Measurements from ENCODE around the gene PRKCE.

GRCh38 chr2:45729753-45730512, 78.5 kb downstream of the PRKCE start:
- TF ChIP-seq CTCF (IDR thresholded peaks at IDR 0.05) = peak in 5 of 6 experiments; percentile 27 to 48 (median 34)
- no peak for TF ChIP-seq POLR2A (IDR thresholded peaks at IDR 0.05)
